Astrocyte of the cerebellum (primary cell): ENCODE measurements around the gene EFL1.
A peak's percentile ranks its signal among the peaks of the same experiment; 100 is the strongest.

ENCODE experiments used
- DNase-seq: peaks from one replicate; pipeline ENCODE4 v3.0.0-alpha.2; 2011; ENCODE audit warnings: low read depth
- H3K4me3 ChIP-seq: 2 replicates; pipeline ENCODE4 v1.5.1; 2011; ENCODE audit warnings: mild to moderate bottlenecking, low read depth, low read length, moderate library complexity
- CTCF ChIP-seq: IDR thresholded peaks from 2 replicates; pipeline ENCODE4 v1.5.1; 2012; ENCODE audit warnings: low read length, low read depth, moderate library complexity, mild to moderate bottlenecking; ENCODE audit errors: missing control alignments
- in situ Hi-C: cut with HindIII; loops from 2 replicates; pipeline ENCODE4 v1.10.0; 2017; ENCODE audit warnings: low sequenced_read_pairs

EFL1 gene

DNA sequence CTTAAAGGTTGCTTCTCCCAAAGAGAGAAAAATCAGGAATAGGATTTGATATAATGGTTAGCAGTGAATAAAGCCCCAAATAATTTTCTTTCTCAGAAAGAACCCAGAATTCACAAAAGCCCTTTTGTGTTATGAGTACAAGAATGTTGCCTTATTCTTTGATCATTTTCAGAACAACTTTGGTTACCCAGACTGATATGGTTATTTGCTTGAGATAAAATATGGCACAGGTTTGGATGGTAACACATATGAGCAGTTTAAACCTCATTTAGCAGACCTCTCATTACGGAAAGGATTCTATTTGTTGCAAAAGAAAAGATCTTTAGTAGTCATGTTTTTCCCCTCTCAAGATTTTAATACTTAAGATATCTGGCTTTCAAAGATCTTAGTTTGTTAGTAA, 111.9 kb downstream of the EFL1 start:
- in situ Hi-C loops, result no loop called here
- DNase-seq, result no peak
- TF ChIP-seq CTCF, result no peak
- H3K4me3 ChIP-seq, result no peak overlapping the region

GRCh38 chr15:82146990-82147461, 115.5 kb downstream of the EFL1 start:
- in situ Hi-C loops, result no loop called here
- TF ChIP-seq CTCF, result no peak
- peak; percentile 57 for DNase-seq
- H3K4me3 ChIP-seq, result no peak overlapping the region

- no peak overlapping the region for H3K4me3 ChIP-seq
- DNase-seq, result no peak
- no peak for TF ChIP-seq CTCF
- in situ Hi-C loops, result no loop called here
These were observed 116.0 kb downstream of the EFL1 start for GRCh38 chr15:82146576-82146975.

DNA sequence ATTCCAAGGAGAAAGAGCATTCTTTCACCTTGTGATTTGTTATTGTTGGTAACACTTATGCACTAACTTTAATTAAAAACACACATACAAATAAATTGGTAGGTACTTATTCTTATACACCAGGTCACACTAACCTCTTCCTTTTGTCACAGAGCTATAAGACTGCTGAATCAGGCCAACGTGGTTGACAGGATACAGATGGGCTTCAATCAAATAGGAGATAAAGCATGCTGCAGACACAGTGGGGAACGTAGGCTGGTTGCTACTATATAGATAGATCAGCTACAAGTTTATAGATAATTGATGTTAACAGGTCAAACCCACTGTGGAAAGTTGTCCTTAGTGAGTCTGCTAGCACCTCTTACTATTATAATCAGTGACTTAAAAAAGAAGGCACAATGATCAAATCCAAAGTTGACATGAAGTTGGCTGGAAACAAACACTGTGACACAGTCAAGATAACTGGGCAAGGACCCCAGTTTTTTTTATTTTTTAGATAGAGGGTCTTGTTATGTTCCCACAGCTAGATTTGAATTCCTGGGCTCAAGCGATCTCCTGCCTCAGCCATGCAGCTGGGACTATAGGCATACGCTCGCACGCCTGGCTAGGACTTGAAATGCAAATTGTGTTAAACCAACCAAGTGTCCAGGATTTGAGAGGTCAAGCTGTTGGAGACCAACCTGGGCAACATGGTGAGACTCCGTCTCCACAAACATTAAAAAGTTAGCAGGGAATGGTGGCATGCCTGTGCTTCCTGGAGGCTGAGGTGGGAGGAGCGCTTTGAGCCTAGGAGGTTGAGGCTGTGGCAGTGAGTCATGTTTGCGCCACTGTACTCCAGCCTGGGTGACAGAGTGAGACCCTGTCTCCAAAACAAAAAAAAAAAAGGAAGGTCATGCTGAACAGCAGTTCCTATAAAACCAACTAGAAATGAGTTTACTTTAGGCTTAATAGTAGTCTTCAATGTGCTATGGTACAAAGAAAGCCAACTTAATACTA, 118.8 kb downstream of the EFL1 start:
- in situ Hi-C loops, result loop anchor here (5.0 kb wide), 1 partner anchor 34 kb away; no protein-coding TSS in a partner anchor
- DNase-seq, result no peak
- no peak overlapping the region for H3K4me3 ChIP-seq
- TF ChIP-seq CTCF, result no peak

DNA sequence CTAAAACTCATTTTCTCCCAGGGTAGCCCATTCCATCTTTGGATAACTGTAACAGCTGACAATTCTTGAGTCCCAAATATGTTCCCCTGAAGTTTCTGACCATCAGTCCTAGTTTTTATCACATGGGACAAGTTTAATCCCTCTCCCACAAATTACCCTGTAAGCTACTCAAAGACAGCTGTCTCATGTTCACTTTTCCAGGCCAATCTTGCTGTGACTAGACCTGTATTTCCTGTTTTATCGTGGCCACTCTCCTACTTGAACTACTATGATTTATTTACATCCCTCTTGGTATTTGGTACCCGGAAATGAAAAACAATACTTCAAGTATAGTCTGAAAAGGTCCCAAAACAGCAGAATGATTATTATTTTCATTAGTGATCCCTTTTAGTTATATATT, 121.6 kb downstream of the EFL1 start:
- DNase-seq, result no peak
- in situ Hi-C loops, result loop anchor here (5.0 kb wide), 1 partner anchor 36 kb away; no protein-coding TSS in a partner anchor
- H3K4me3 ChIP-seq, result no peak overlapping the region
- no peak for TF ChIP-seq CTCF

- TF ChIP-seq CTCF, result peak; percentile 74
- DNase-seq, result no peak
- in situ Hi-C loops, result loop anchor here (5.0 kb wide), 1 partner anchor 37 kb away; no protein-coding TSS in a partner anchor
- no peak overlapping the region for H3K4me3 ChIP-seq
These were observed 122.7 kb downstream of the EFL1 start for GRCh38 chr15:82139823-82140268.
